Measurements from ENCODE around the gene RERE. TPM values are rescaled to one million over a fixed set of nuclear protein-coding genes. Genes with fewer than 3 reads are reported as not detected.

The RERE gene
- total and polyA plus RNA-seq, 2 experiments from 2014 or later, result 39.8 to 62.8 TPM

DNA sequence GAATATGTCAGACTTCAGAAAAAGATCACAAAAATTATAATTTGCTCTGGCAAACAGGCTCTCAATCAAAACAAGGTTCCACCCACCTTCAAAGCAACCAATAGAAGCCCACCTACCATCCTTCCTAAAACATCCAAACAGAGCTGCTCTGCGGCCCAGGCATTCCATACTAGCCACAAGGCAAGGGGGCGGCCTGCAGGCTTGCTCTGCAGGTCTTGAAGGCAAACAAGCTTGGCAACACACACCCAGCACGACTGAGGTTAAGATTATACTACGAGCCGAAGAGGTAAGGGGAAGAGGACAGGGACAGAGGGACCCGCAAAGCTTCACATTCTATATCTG lies 292.3 kb downstream of the RERE start:
- peak; percentile 41 for DNase-seq (ENCODE audit: low spot score)
- WGBS (ENCODE audit: low lambda C conversion rate, missing lambda C conversion rate), result 19% methylated on average over 6 of the region's 6 CpGs
- no peaks in the 10 kb centered on the region for H3K36me3 ChIP-seq (replicated peaks; ENCODE audit: insufficient read depth, low read depth)
- H2AFZ ChIP-seq, result peak overlapping the region; percentile 8
- H3K4me2 ChIP-seq, result peak overlapping the region; percentile 82
- no peaks in the 10 kb centered on the region for H4K20me1 ChIP-seq (ENCODE audit: insufficient read depth, poor library complexity, severe bottlenecking)
- H3K4me3 ChIP-seq, result peak overlapping the region; percentile 26
- no peaks in the 10 kb centered on the region for H3K27me3 ChIP-seq
- peak overlapping the region; percentile 91 for H3K27ac ChIP-seq
- no peaks in the 10 kb centered on the region for H3K9me3 ChIP-seq (ENCODE audit: low read depth)
- peaks cover 58% of the 10 kb centered on the region for H3K79me2 ChIP-seq
- H3K4me1 ChIP-seq (ENCODE audit: insufficient read depth), result peaks cover 28% of the 10 kb centered on the region
- TF ChIP-seq, protein P1, sequence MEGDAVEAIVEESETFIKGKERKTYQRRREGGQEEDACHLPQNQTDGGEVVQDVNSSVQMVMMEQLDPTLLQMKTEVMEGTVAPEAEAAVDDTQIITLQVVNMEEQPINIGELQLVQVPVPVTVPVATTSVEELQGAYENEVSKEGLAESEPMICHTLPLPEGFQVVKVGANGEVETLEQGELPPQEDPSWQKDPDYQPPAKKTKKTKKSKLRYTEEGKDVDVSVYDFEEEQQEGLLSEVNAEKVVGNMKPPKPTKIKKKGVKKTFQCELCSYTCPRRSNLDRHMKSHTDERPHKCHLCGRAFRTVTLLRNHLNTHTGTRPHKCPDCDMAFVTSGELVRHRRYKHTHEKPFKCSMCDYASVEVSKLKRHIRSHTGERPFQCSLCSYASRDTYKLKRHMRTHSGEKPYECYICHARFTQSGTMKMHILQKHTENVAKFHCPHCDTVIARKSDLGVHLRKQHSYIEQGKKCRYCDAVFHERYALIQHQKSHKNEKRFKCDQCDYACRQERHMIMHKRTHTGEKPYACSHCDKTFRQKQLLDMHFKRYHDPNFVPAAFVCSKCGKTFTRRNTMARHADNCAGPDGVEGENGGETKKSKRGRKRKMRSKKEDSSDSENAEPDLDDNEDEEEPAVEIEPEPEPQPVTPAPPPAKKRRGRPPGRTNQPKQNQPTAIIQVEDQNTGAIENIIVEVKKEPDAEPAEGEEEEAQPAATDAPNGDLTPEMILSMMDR (IDR thresholded peaks at IDR 0.05; ENCODE audit: poor library complexity), result no peak
- TF ChIP-seq EZH2 (IDR thresholded peaks at IDR 0.05; ENCODE audit: borderline replicate concordance), result no peak
- TF ChIP-seq EZH2phosphoT487 (IDR thresholded peaks at IDR 0.05; ENCODE audit: low read depth, severe bottlenecking, unreplicated experiment), result no peak
- H3K9me2 ChIP-seq (replicated peaks; ENCODE audit: insufficient read depth), result no peaks in the 10 kb centered on the region

DNA sequence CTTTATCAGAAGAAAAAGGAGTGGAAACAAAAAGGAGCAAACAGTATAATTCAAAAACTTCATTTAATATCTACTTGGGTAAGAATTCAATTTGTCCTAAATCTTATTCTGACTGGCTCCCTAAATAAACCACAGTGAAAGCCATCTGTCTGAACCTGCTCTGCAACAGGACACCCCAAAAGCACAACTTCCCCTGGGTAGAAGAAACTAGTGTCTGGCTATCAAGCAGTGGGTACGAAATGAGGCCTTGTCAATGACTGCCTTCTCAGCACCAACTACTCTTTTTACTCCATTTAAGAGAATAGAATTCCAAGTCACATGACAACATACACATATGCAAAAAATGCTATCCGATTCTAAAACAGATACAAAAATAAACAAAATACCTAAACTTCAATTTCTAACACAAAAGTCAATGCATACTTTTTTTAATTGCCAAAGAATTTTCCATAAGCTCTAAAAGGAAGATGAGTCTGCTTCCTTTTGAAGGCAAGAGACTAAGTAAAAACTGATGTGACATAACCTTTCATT lies 292.7 kb downstream of the RERE start:
- no peak for TF ChIP-seq EZH2 (IDR thresholded peaks at IDR 0.05; ENCODE audit: borderline replicate concordance)
- TF ChIP-seq, protein P1 (IDR thresholded peaks at IDR 0.05; ENCODE audit: poor library complexity), result no peak
- H3K4me2 ChIP-seq, result peak overlapping the region; percentile 82
- H4K20me1 ChIP-seq (ENCODE audit: insufficient read depth, poor library complexity, severe bottlenecking), result no peaks in the 10 kb centered on the region
- no peak for DNase-seq (ENCODE audit: low spot score)
- no peaks in the 10 kb centered on the region for H3K9me2 ChIP-seq (replicated peaks; ENCODE audit: insufficient read depth)
- peaks cover 58% of the 10 kb centered on the region for H3K79me2 ChIP-seq
- peaks cover 32% of the 10 kb centered on the region for H3K4me1 ChIP-seq (ENCODE audit: insufficient read depth)
- H3K36me3 ChIP-seq (replicated peaks; ENCODE audit: insufficient read depth, low read depth), result no peaks in the 10 kb centered on the region
- H2AFZ ChIP-seq, result no peak overlapping the region
- peak overlapping the region; percentile 91 for H3K27ac ChIP-seq
- H3K4me3 ChIP-seq, result peak overlapping the region; percentile 26
- no peaks in the 10 kb centered on the region for H3K9me3 ChIP-seq (ENCODE audit: low read depth)
- whole genome bisulfite sequencing (ENCODE audit: low lambda C conversion rate, missing lambda C conversion rate), result 88% methylated on average over 2 of the region's 2 CpGs
- H3K27me3 ChIP-seq, result no peaks in the 10 kb centered on the region

DNA sequence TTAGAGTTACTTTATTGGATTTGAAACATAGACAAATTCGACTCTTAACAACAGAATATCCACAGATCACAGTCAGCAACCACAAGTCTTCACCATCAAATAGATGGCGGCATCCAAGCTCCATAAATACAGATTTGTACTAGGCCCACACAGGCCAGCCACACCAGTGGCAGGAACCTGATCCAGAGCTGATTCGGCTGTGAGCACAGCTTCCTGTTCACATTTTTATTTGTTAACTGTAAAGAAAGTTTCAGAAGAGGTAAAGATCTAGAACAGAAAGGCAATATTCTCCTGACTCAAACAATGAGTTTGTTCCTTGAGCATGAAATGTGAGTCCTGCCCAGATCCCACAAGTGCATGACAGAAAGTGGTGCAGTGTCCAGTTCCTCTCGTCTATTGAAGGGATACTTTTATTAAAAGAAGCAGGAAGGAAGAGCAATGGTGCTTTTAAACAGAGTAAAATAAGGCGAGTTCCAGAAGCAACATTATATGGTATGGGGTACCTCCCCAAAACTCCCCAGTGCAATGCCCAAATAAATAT lies 293.7 kb downstream of the RERE start:
- TF ChIP-seq EZH2phosphoT487 (IDR thresholded peaks at IDR 0.05; ENCODE audit: low read depth, severe bottlenecking, unreplicated experiment), result no peak
- TF ChIP-seq EZH2 (IDR thresholded peaks at IDR 0.05; ENCODE audit: borderline replicate concordance), result no peak
- TF ChIP-seq, protein P1 (IDR thresholded peaks at IDR 0.05; ENCODE audit: poor library complexity), result no peak
- H3K4me3 ChIP-seq, result no peak overlapping the region
- H3K27ac ChIP-seq, result peak overlapping the region; percentile 17
- peak overlapping the region; percentile 20 for H3K4me2 ChIP-seq
- peaks cover 32% of the 10 kb centered on the region for H3K4me1 ChIP-seq (ENCODE audit: insufficient read depth)
- no peak overlapping the region for H2AFZ ChIP-seq
- no peaks in the 10 kb centered on the region for H3K9me3 ChIP-seq (ENCODE audit: low read depth)
- no peaks in the 10 kb centered on the region for H3K9me2 ChIP-seq (replicated peaks; ENCODE audit: insufficient read depth)
- no peaks in the 10 kb centered on the region for H4K20me1 ChIP-seq (ENCODE audit: insufficient read depth, poor library complexity, severe bottlenecking)
- no peaks in the 10 kb centered on the region for H3K36me3 ChIP-seq (replicated peaks; ENCODE audit: insufficient read depth, low read depth)
- no peak for DNase-seq (ENCODE audit: low spot score)
- no peaks in the 10 kb centered on the region for H3K27me3 ChIP-seq
- peaks cover 64% of the 10 kb centered on the region for H3K79me2 ChIP-seq
- WGBS (ENCODE audit: low lambda C conversion rate, missing lambda C conversion rate), result 84% methylated on average over 5 of the region's 5 CpGs

Data from hepatocyte (in vitro differentiated cells).